Caco-2 (cell line): ENCODE measurements around the gene POLR3H. TPM values are rescaled to one million over a fixed set of nuclear protein-coding genes. Genes with fewer than 3 reads are reported as not detected.

Experiments used
- BruUV-seq: library from RNA; stranded (reverse); fragments of 400-500 nt; replicated peaks from 2 replicates; lab custom pipeline; 2021; lab: Mats Ljungman, UMichigan
- CTCF ChIA-PET: fragments of 300-600 bp; sonication (Branson Sonifier 250); formaldehyde crosslinking; loops from one replicate; lab custom pipeline; 2022; ENCODE audit warnings: antibody characterized with exemption; lab: Charles Lee
- POLR2A ChIA-PET: fragments of 300-600 bp; sonication (Branson Sonifier 250); formaldehyde crosslinking; loops from one replicate; lab custom pipeline; 2022; ENCODE audit warnings: antibody characterized with exemption; lab: Charles Lee
- DNase-seq, 2 experiments: peaks; one replicate each; pipeline versions ENCODE4 v3.0.0 to v3.0.0-alpha.2; 2020 to 2022
- H3K27me3 ChIP-seq: replicated peaks from 2 replicates; pipeline ENCODE4 v1.6.0; 2011; ENCODE audit warnings: low read length; ENCODE audit not compliant: control insufficient read depth, insufficient read depth
- H3K36me3 ChIP-seq: 2 replicates; pipeline ENCODE4 v1.5.1; 2011; ENCODE audit warnings: low read length; ENCODE audit not compliant: control insufficient read depth, insufficient read depth
- H3K4me1 ChIP-seq: fragments of 250-450 bp; sonication (Bioruptor Pico); 2 replicates; pipeline ENCODE4 v1.5.1; 2020; ENCODE audit warnings: mild to moderate bottlenecking
- H3K4me3 ChIP-seq: 2 replicates; pipeline ENCODE4 v1.5.1; 2011; ENCODE audit warnings: low read depth, mild to moderate bottlenecking, control low read depth, low read length
- H3K9me3 ChIP-seq: fragments of 250-450 bp; sonication (Bioruptor Pico); 2 replicates; pipeline ENCODE4 v1.5.1; 2020; ENCODE audit warnings: mild to moderate bottlenecking, moderate library complexity
- H3K27ac Mint-ChIP-seq: one replicate; pipeline ENCODE4 v1.8.0; 2022; ENCODE audit warnings: mixed read lengths; ENCODE audit not compliant: unreplicated experiment
- H3K27me3 Mint-ChIP-seq: one replicate; pipeline ENCODE4 v1.8.0; 2022; ENCODE audit warnings: mixed read lengths; ENCODE audit not compliant: insufficient read depth, unreplicated experiment
- H3K36me3 Mint-ChIP-seq: one replicate; pipeline ENCODE4 v1.8.0; 2022; ENCODE audit warnings: mild to moderate bottlenecking, mixed read lengths; ENCODE audit not compliant: insufficient read depth, unreplicated experiment
- H3K4me1 Mint-ChIP-seq: one replicate; pipeline ENCODE4 v1.8.0; 2022; ENCODE audit warnings: low read depth, mixed read lengths; ENCODE audit not compliant: unreplicated experiment
- H3K4me3 Mint-ChIP-seq: one replicate; pipeline ENCODE4 v1.8.0; 2022; ENCODE audit warnings: mild to moderate bottlenecking, moderate library complexity, mixed read lengths; ENCODE audit not compliant: unreplicated experiment
- H3K9me3 Mint-ChIP-seq: one replicate; pipeline ENCODE4 v1.8.0; 2022; ENCODE audit warnings: mixed read lengths; ENCODE audit not compliant: unreplicated experiment
- CTCF ChIP-seq, 2 experiments: fragments of 200-600 bp in 1 of 2; IDR thresholded peaks; 1 replicate in 1 of 2; 2 replicates in 1 of 2; pipeline versions ENCODE4 v1.5.1 to v1.8.0; 2011 to 2022; ENCODE audit warnings: antibody characterized with exemption in 1 of 2, control low read depth in 1 of 2, inconsistent platforms in 1 of 2, low read depth in 1 of 2, low read length in 1 of 2, mild to moderate bottlenecking in 1 of 2, moderate library complexity in 1 of 2; ENCODE audit not compliant: insufficient read depth in 1 of 2, severe bottlenecking in 1 of 2, unreplicated experiment in 1 of 2
- intact Hi-C: fragments of 100-400 bp; cut with micrococcal nuclease; formaldehyde crosslinking; loops from one replicate; pipeline ENCODE4 v1.10.0; 2022; ENCODE audit not compliant: unreplicated experiment
- total RNA-seq: library from RNA; stranded (reverse); gene quantifications from 2 replicates; pipeline ENCODE4 v1.2.3, GENCODE V29; 2022

POLR3H gene
- total RNA-seq, 1 experiment from 2014 or later, result 42.2 TPM

DNA sequence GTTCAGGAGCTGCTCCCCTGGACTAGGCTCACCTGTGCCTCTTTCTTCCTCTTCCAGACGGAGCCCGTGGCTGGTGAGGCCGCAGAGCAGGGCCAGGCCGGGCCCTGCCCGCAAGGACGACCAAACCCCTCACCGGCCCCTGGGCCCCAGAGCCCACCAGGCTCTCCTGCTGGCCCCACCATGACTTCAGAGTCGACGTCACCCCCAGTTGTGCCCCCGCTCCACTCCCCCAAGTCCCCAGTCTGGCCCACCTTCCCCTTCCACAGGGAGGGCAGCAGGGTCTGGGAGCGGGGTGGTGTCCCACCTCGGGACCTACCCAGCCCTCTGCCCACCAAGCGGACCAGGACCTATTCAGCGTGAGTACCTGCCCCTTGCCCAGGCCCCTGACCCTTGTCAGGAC lies 27.5 kb upstream of the POLR3H start:
- BruUV-seq, result no TSS peak
- H3K27ac Mint-ChIP-seq, result no peak overlapping the region
- ChIA-PET CTCF (no interaction called here), POLR2A (no interaction called here)
- H3K27me3 ChIP-seq, result no peaks in the 10 kb centered on the region
- intact Hi-C loops, result no loop called here
- H3K4me3 Mint-ChIP-seq, result no peak overlapping the region
- peaks cover 10% of the 10 kb centered on the region for H3K9me3 Mint-ChIP-seq
- no peaks in the 10 kb centered on the region for H3K9me3 ChIP-seq
- H3K4me1 ChIP-seq, result no peaks in the 10 kb centered on the region
- H3K36me3 Mint-ChIP-seq, result no peaks in the 10 kb centered on the region
- TF ChIP-seq CTCF (IDR thresholded peaks at IDR 0.05; ENCODE audit: insufficient read depth in 1 of 2, low read depth in 1 of 2, low read length in 1 of 2, severe bottlenecking in 1 of 2, unreplicated experiment in 1 of 2), result no peak
- H3K36me3 ChIP-seq, result no peaks in the 10 kb centered on the region
- no peaks in the 10 kb centered on the region for H3K27me3 Mint-ChIP-seq
- no peaks in the 10 kb centered on the region for H3K4me1 Mint-ChIP-seq
- H3K4me3 ChIP-seq, result no peak overlapping the region
- no peak for DNase-seq

DNA sequence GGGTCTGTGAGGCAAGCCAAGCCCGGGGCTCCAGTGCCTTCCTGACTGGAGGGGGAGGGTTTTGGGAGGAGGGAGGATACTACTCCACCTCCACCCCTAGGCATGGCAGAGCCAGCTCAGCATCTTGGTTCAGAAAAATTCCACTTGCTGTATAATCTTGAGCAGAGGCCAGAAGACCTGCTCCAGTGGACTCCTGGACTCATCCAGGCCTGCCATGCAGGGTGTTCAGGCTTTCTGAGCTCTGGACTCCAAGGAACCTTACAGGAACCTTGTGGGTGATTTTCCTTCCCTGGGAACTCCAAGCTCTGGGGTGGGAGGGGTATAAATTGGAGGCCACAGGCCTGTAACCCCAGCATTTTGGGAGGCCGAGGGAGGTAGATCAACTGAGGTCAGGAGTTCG lies 26.0 kb upstream of the POLR3H start:
- Histone ChIP-seq H3K27me3 (no peaks in the 10 kb centered on the region), H3K9me3 (no peaks in the 10 kb centered on the region), H3K36me3 (no peaks in the 10 kb centered on the region), H3K4me3 (no peak overlapping the region), H3K4me1 (peaks cover 5% of the 10 kb centered on the region; the same call in 1 of the 2 replicates)
- Mint-ChIP-seq H3K36me3 (no peaks in the 10 kb centered on the region), H3K4me3 (no peak overlapping the region), H3K27ac (no peak overlapping the region), H3K9me3 (peaks cover 10% of the 10 kb centered on the region), H3K27me3 (no peaks in the 10 kb centered on the region), H3K4me1 (no peaks in the 10 kb centered on the region)
- intact Hi-C loops, result no loop called here
- TF ChIP-seq CTCF (IDR thresholded peaks at IDR 0.05; ENCODE audit: insufficient read depth in 1 of 2, low read depth in 1 of 2, low read length in 1 of 2, severe bottlenecking in 1 of 2, unreplicated experiment in 1 of 2), result no peak
- DNase-seq, result no peak
- ChIA-PET POLR2A (interaction anchor here (0.6 kb wide), 1 partner anchor 273 kb away, joined by 6 read pairs; no protein-coding TSS in a partner anchor), CTCF (no interaction called here)
- BruUV-seq, result no TSS peak

DNA sequence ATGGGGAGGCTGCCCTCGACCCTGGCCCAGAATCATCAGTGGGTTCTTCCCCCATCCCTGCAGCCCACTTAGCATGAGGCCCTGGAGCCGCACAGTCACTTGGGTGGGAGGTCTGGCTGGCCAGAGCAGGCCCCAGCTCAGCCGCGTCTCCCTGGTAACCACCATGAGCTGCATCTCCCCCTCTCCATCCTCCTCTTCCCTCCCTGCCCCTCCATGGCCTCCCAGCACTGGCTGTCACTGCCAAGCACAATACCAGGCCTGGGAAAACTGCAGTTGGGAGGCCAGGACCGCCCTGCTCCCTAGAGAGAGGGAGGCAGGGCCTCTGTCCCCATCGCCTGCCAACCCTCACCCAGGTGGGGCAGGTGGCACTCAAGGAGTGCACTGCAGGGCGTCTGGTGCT lies 24.5 kb upstream of the POLR3H start:
- Histone ChIP-seq H3K9me3 (no peaks in the 10 kb centered on the region), H3K4me3 (no peak overlapping the region), H3K27me3 (no peaks in the 10 kb centered on the region), H3K4me1 (peaks cover 5% of the 10 kb centered on the region; the same call in 1 of the 2 replicates), H3K36me3 (no peaks in the 10 kb centered on the region)
- DNase-seq, result no peak
- CTCF ChIA-PET, result no interaction called here
- TF ChIP-seq CTCF (IDR thresholded peaks at IDR 0.05; ENCODE audit: insufficient read depth in 1 of 2, low read depth in 1 of 2, low read length in 1 of 2, severe bottlenecking in 1 of 2, unreplicated experiment in 1 of 2), result no peak
- H3K27me3 Mint-ChIP-seq, result no peaks in the 10 kb centered on the region
- intact Hi-C loops, result no loop called here
- POLR2A ChIA-PET, result interaction anchor here (0.6 kb wide), 1 partner anchor 46 kb away, joined by 8 read pairs; no protein-coding TSS in a partner anchor
- no peaks in the 10 kb centered on the region for H3K36me3 Mint-ChIP-seq
- H3K4me3 Mint-ChIP-seq, result no peak overlapping the region
- BruUV-seq, result no TSS peak
- no peaks in the 10 kb centered on the region for H3K4me1 Mint-ChIP-seq
- peaks cover 10% of the 10 kb centered on the region for H3K9me3 Mint-ChIP-seq
- no peak overlapping the region for H3K27ac Mint-ChIP-seq
